ENCODE results near the gene LOXL3. TPM values are rescaled to one million over a fixed set of nuclear protein-coding genes. Genes with fewer than 3 reads are reported as not detected.
"Not testable (repeated sequence)": the region's sequence is repeated elsewhere in the genome, so short reads cannot be mapped to it uniquely, and the experiment has no call there.

The LOXL3 gene
- total and polyA plus RNA-seq, 3 experiments from 2014 or later: 0.08 to 1.2 (median 0.77) TPM

DNA sequence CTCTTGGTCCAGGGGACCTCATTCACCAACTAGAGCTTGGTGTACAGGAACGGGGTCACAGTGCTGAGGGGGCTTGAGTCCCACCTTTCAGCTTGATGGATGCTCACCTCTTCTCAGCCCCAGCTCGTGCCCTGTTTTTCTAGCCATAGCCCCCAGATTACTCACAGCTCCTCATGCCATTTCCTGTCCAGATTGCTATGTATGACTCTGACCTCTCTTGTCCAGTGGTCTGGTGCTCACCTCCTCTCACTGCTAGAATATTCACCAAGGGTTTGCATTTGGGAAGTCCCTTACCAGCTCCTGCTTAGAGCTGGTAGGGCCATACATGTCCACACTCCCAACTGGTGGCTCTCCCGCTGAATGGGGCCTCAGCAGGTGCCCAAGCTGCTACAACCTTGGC is 60.2 kb downstream of the LOXL3 start:
- Mint-ChIP-seq H3K27ac (peak overlapping the region in 1 of 8 donors; percentile 40), H3K4me3 (no peak overlapping the region), H3K9me3 (no peaks in the 10 kb centered on the region), H3K4me1 (peaks cover 5 to 11% (median 11%) of the 10 kb centered on the region in 3 donors), H3K27me3 (peaks cover 4% of the 10 kb centered on the region in 2 donors), H3K36me3 (peaks cover 7 to 58% (median 16%) of the 10 kb centered on the region in 3 donors)
- no peaks in the 10 kb centered on the region for H3K9me3 ChIP-seq (ENCODE audit: low read length)
- H3K27ac ChIP-seq (ENCODE audit: low read depth, low read length): no peak overlapping the region
- DNase-seq: no peak
- peaks cover 3% of the 10 kb centered on the region for H3K27me3 ChIP-seq (ENCODE audit: insufficient read depth, low read length, poor library complexity, severe bottlenecking)
- peaks cover 24% of the 10 kb centered on the region for H3K36me3 ChIP-seq (ENCODE audit: insufficient read depth, low read length)
- H3K4me3 ChIP-seq (ENCODE audit: low read length): no peak overlapping the region
- CTCF ChIA-PET: interaction anchor here (1.0 to 1.2 kb wide), 2 partner anchors 11 to 38 kb away, joined by 4 to 10 read pairs; partner anchors contain the start of genes CCDC142 and TTC31
- POLR2A ChIA-PET: no interaction called here
- H3K4me1 ChIP-seq (ENCODE audit: insufficient read depth, low read length): peaks cover 9% of the 10 kb centered on the region

DNA sequence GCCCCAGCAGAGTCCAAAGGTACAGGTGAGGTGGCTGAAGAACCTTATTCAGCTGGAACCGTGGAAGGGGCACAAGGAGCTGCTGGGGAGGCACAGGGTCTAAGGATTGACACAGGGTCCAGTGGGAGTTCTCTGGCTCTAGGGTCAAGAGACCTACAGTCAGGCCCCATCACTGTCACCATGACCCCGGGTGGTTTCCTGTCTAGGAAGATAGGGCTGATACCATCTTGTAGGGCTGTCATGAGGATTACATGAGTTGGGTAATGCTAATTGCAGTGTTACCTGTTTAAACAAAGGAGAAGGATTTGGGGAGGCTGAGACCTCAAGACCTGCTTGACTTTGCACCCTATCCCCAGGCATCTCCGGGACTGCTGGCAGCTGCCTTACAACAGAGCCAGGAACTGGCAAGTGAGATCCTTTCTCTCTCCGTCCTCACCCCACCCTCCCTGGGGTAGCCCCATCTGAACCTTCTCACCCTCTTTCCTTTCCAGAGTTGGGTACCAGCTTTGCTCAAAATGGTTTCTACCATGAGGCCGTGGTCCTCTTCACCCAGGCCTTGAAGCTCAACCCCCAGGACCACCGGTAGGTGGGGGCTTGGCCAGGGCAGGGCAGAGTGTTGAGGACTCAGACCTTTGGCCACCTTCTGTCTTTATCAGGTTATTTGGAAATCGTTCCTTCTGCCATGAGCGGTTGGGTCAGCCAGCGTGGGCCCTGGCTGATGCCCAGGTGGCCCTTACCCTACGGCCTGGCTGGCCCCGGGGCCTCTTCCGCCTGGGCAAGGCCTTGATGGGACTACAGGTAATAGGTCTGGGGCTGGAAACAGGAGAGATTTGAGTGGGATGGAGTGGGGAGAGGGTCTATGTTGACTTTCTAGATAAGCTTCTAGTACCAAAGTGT is 61.8 kb downstream of the LOXL3 start:
- Mint-ChIP-seq H3K4me1 (peaks cover 0 to 1% (median 0%) of the 10 kb centered on the region in 3 donors), H3K9me3 (no peaks in the 10 kb centered on the region), H3K27me3 (no peaks in the 10 kb centered on the region), H3K36me3 (peaks cover 7 to 64% (median 17%) of the 10 kb centered on the region in 3 donors), H3K4me3 (no peak overlapping the region), H3K27ac (no peak overlapping the region)
- no peaks in the 10 kb centered on the region for H3K27me3 ChIP-seq (ENCODE audit: insufficient read depth, low read length, poor library complexity, severe bottlenecking)
- H3K9me3 ChIP-seq (ENCODE audit: low read length): no peaks in the 10 kb centered on the region
- CTCF ChIA-PET: interaction anchor here (0.9 kb wide), 1 partner anchor 9 kb away, joined by 5 read pairs; the partner anchor contains the start of genes CCDC142 and TTC31
- H3K36me3 ChIP-seq (ENCODE audit: insufficient read depth, low read length): peaks cover 31% of the 10 kb centered on the region
- no peak for DNase-seq
- H3K27ac ChIP-seq (ENCODE audit: low read depth, low read length): no peak overlapping the region
- POLR2A ChIA-PET: no interaction called here
- H3K4me3 ChIP-seq (ENCODE audit: low read length): no peak overlapping the region
- H3K4me1 ChIP-seq (ENCODE audit: insufficient read depth, low read length): no peaks in the 10 kb centered on the region

DNA sequence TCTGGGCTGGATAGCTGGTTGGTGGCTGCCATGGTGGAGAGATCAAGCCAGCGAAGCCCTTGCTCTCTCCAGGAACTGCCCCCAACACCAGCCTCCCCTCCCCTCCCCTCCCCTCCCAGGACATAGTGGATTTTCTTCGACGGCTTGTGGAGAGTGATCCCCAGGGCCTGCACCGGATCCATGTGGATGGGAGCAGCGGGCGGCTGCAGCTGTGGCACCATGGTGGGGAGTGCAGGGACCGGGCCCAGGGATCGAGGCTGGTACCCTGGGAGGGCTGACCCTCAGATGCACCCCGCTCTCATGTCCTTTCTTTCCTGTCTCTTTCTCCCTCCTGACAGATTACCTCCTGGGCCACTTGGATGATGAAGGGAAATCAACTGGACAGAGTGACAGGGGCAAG is 63.8 kb downstream of the LOXL3 start:
- POLR2A ChIA-PET: interaction anchor here (0.6 kb wide), 1 partner anchor 29 kb away, joined by 7 read pairs; no protein-coding TSS in a partner anchor
- Histone ChIP-seq H3K36me3 (ENCODE audit: insufficient read depth, low read length) (peaks cover 35% of the 10 kb centered on the region), H3K27me3 (ENCODE audit: insufficient read depth, low read length, poor library complexity, severe bottlenecking) (no peaks in the 10 kb centered on the region), H3K4me1 (ENCODE audit: insufficient read depth, low read length) (no peaks in the 10 kb centered on the region), H3K9me3 (ENCODE audit: low read length) (no peaks in the 10 kb centered on the region), H3K4me3 (ENCODE audit: low read length) (no peak overlapping the region), H3K27ac (ENCODE audit: low read depth, low read length) (no peak overlapping the region)
- Mint-ChIP-seq H3K27ac (no peak overlapping the region), H3K36me3 (peaks cover 7 to 80% (median 20%) of the 10 kb centered on the region in 3 donors), H3K27me3 (no peaks in the 10 kb centered on the region), H3K4me1 (peaks cover 2 to 10% (median 4%) of the 10 kb centered on the region in 3 donors), H3K9me3 (no peaks in the 10 kb centered on the region), H3K4me3 (no peak overlapping the region)
- CTCF ChIA-PET: interaction anchor here (1.1 to 1.3 kb wide), 3 partner anchors 10 to 55 kb away, joined by 3 to 4 read pairs (median 3); no protein-coding TSS in a partner anchor
- DNase-seq: no peak

- Mint-ChIP-seq H3K27me3 (no peaks in the 10 kb centered on the region), H3K36me3 (peaks cover 7 to 76% (median 21%) of the 10 kb centered on the region in 3 donors), H3K4me1 (peaks cover 4 to 15% (median 10%) of the 10 kb centered on the region in 3 donors), H3K4me3 (no peak overlapping the region), H3K27ac (no peak overlapping the region), H3K9me3 (no peaks in the 10 kb centered on the region)
- Histone ChIP-seq H3K27ac (ENCODE audit: low read depth, low read length) (no peak overlapping the region), H3K36me3 (ENCODE audit: insufficient read depth, low read length) (peaks cover 35% of the 10 kb centered on the region), H3K4me1 (ENCODE audit: insufficient read depth, low read length) (no peaks in the 10 kb centered on the region), H3K9me3 (ENCODE audit: low read length) (no peaks in the 10 kb centered on the region), H3K4me3 (ENCODE audit: low read length) (no peak overlapping the region), H3K27me3 (ENCODE audit: insufficient read depth, low read length, poor library complexity, severe bottlenecking) (no peaks in the 10 kb centered on the region)
- POLR2A ChIA-PET: interaction anchor here (0.6 kb wide), 2 partner anchors 11 to 37 kb away, joined by 3 to 4 read pairs; no protein-coding TSS in a partner anchor
- DNase-seq: no peak
- CTCF ChIA-PET: interaction anchor here (1.1 to 1.3 kb wide), 3 partner anchors 12 to 43 kb away, joined by 3 to 4 read pairs (median 4); no protein-coding TSS in a partner anchor
These were observed 64.9 kb downstream of the LOXL3 start for GRCh38 chr2:74488643-74489481.

- ChIA-PET CTCF (no interaction called here), POLR2A (no interaction called here)
- Mint-ChIP-seq H3K9me3 (no peaks in the 10 kb centered on the region), H3K4me3 (peak overlapping the region in 1 of 7 donors; percentile 10), H3K36me3 (peaks cover 4 to 61% (median 11%) of the 10 kb centered on the region in 3 donors), H3K27me3 (no peaks in the 10 kb centered on the region), H3K4me1 (peaks cover 20 to 39% (median 28%) of the 10 kb centered on the region in 3 donors), H3K27ac (no peak overlapping the region)
- H3K36me3 ChIP-seq (ENCODE audit: insufficient read depth, low read length): peaks cover 20% of the 10 kb centered on the region
- H3K27ac ChIP-seq (ENCODE audit: low read depth, low read length): no peak overlapping the region
- no peaks in the 10 kb centered on the region for H3K9me3 ChIP-seq (ENCODE audit: low read length)
- no peak for DNase-seq
- no peak overlapping the region for H3K4me3 ChIP-seq (ENCODE audit: low read length)
- H3K27me3 ChIP-seq (ENCODE audit: insufficient read depth, low read length, poor library complexity, severe bottlenecking): no peaks in the 10 kb centered on the region
- peaks cover 16% of the 10 kb centered on the region for H3K4me1 ChIP-seq (ENCODE audit: insufficient read depth, low read length)
These were observed 67.6 kb downstream of the LOXL3 start for GRCh38 chr2:74486141-74486540.

DNA sequence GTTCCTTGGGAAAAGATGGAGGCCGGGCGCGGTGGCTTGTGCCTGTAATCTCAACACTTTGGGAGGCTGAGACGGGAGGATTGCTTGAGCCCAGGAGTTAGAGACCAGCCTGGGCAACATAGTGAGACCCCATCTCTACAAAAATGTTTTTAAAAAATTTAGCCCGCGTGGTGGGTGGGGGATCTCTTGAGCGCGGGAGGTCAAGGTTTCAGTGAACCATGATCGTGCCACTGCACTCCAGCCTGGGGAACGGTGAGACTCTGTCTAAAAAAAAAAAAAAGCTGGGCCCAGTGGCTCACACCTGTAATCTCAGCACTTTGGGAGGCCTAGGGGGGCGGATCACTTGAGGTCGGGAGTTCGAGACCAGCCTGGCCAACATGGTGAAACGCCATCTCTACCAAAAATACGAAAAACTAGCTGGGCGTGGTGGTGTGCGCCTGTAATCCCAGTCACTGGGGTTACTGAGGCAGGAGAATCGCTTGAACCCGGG is 70.0 kb downstream of the LOXL3 start:
- not testable (repeated sequence) for H3K27me3 ChIP-seq (ENCODE audit: insufficient read depth, low read length, poor library complexity, severe bottlenecking); H3K9me3 ChIP-seq (ENCODE audit: low read length); H3K9me3 Mint-ChIP-seq; DNase-seq; H3K27me3 Mint-ChIP-seq
- ChIA-PET POLR2A (interaction anchor here (0.8 to 3.9 kb wide), 4 partner anchors 11 to 48 kb away, joined by 3 to 56 read pairs (median 33); partner anchors contain the start of genes INO80B, MRPL53 and WBP1), CTCF (interaction anchor here (0.9 to 5.6 kb wide), 18 partner anchors 8 to 232 kb away, joined by 3 to 83 read pairs (median 8); partner anchors contain the start of genes AUP1, HTRA2, INO80B and LBX2)
- Histone ChIP-seq H3K4me3 (ENCODE audit: low read length) (peak overlapping the region; percentile 99), H3K4me1 (ENCODE audit: insufficient read depth, low read length) (peaks cover 25% of the 10 kb centered on the region), H3K27ac (ENCODE audit: low read depth, low read length) (peak overlapping the region; percentile 89), H3K36me3 (ENCODE audit: insufficient read depth, low read length) (peaks cover 18% of the 10 kb centered on the region)
- Mint-ChIP-seq H3K36me3 (peaks cover 0 to 55% (median 9%) of the 10 kb centered on the region in 3 donors), H3K4me1 (peaks cover 32 to 56% (median 45%) of the 10 kb centered on the region in 3 donors), H3K4me3 (peak overlapping the region; percentile 98 to 100 (median 100)), H3K27ac (peak overlapping the region; percentile 3 to 100 (median 100))
